Gastrocnemius medialis (tissue), 4 donors: ENCODE measurements around the gene ITPA.
"Not testable (repeated sequence)": the region's sequence is repeated elsewhere in the genome, so short reads cannot be mapped to it uniquely, and the experiment has no call there.

Experiments
- POLR2A ChIP-seq, 2 donors: fragments of 450-650 bp; IDR thresholded peaks; one replicate each; pipeline ENCODE4 v1.6.1; 2017; ENCODE audit warnings: antibody characterized with exemption in 2 of 2, mild to moderate bottlenecking in 2 of 2, moderate library complexity in 2 of 2
- TF ChIP-seq, protein P1 (sequence below), 5 experiments: fragments of 450-650 bp in 3 of 5; fragments of 200-600 bp in 2 of 5; sonication (generic) in 2 of 5; IDR thresholded peaks in 4 of 5; conservative IDR thresholded peaks in 1 of 5; 1 replicate in 4 of 5; 2 replicates in 1 of 5; pipeline ENCODE4 v1.5.1; 2016 to 2019; ENCODE audit warnings: antibody characterized with exemption in 5 of 5, mild to moderate bottlenecking in 3 of 5, moderate library complexity in 3 of 5

DNA sequence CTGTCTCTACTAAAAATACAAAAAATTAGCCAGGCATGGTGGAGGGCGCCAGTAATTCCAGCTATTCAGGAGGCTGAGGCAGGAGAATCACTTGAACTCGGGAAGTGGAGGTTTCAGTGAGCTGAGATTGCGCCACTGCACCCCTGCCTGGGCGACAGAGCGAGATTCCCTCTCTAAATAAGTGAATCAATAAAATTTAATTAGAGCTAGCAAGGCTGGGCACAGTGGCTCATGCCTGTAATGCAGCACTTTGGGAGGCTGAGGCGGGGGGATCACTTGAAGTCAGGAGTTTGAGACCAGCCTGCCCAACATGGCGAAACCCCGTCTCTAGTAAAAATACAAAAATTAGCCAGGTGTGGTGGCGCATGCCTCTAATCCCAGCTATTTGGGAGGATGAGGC, 21.4 kb upstream of the ITPA start:
- TF ChIP-seq, protein P1, sequence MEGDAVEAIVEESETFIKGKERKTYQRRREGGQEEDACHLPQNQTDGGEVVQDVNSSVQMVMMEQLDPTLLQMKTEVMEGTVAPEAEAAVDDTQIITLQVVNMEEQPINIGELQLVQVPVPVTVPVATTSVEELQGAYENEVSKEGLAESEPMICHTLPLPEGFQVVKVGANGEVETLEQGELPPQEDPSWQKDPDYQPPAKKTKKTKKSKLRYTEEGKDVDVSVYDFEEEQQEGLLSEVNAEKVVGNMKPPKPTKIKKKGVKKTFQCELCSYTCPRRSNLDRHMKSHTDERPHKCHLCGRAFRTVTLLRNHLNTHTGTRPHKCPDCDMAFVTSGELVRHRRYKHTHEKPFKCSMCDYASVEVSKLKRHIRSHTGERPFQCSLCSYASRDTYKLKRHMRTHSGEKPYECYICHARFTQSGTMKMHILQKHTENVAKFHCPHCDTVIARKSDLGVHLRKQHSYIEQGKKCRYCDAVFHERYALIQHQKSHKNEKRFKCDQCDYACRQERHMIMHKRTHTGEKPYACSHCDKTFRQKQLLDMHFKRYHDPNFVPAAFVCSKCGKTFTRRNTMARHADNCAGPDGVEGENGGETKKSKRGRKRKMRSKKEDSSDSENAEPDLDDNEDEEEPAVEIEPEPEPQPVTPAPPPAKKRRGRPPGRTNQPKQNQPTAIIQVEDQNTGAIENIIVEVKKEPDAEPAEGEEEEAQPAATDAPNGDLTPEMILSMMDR (IDR thresholded peaks at IDR 0.05 in 4 of 5, conservative IDR thresholded peaks at IDR 0.05 in 1 of 5), result not testable (repeated sequence)
- TF ChIP-seq POLR2A (IDR thresholded peaks at IDR 0.05), result not testable (repeated sequence)
